Measurements from ENCODE around the gene KREMEN1.

KREMEN1 gene

DNA sequence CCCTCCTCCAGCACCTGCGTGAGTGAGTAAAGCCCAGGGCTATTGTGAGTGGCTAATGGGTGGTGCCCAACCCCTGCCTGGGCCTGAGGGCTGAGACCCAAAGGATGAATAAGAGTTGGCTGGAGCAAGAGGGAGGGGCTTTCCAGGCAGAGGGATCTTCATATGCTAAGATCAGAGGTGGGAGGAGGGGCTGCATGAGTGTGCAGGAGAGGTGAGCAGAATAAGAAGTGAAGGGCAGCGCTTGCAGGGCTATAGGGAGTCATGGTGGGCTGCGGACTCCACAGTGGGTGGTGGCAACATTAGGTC lies 136.7 kb downstream of the KREMEN1 start:
- DNase-seq, result no peak

DNA sequence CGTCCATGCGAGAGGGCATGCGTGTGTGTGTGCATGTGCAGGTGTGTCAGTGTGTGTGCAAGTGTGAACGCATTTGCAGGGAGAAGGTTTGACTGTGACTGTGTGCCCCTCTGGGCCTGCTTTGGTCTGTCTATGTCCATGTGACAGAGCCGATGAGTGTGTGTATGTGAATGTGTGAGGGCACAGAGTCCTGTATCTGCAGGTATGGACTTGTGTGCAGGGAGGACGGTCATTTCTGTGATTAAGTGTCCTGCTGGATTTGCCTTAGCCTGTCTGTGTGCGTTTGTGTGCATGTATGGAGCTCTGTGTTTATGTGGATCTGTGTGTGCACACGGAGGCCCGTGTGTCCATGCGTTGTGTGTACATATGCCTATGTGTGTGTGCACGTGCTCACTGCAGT lies 138.2 kb downstream of the KREMEN1 start:
- no peak for DNase-seq

DNA sequence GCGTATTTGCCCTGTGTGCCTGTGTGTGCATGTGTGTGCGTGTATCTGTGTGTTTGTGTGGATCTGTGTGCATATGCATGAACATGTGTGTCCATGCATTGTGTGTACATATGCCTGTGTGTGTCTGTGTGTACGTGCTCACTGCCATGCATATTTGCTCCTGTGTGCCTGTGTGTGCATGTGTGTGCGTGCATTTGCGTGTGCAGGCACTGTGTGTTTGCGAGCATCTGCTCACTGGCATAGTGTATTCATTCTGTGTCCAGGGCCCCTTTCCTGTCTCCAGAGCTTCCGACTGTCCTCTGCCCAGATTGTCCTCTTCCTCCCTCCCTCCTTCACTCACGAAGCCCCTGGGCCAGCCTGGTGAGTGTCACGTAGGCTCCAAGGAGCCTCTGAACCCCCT lies 138.6 kb downstream of the KREMEN1 start:
- DNase-seq, result no peak

DNA sequence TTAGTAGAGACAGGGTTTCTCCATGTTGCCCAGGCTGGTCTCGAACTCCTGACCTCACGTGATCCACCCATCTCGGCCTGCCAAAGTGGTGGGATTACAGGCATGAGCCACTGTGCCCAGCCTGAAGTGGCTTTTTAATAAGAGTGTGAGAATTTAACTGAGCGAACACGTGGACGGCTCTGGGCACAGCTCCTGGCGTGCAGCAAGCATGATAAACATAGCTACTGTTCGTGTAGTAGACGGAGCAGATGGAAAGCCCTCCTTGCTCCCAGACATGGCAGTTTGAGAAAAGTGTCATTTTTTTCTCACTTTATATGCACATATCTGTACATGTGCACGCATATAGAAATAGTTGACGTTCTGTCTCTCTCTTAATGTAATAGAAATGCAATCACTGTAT lies 139.9 kb downstream of the KREMEN1 start:
- DNase-seq, result no peak

DNA sequence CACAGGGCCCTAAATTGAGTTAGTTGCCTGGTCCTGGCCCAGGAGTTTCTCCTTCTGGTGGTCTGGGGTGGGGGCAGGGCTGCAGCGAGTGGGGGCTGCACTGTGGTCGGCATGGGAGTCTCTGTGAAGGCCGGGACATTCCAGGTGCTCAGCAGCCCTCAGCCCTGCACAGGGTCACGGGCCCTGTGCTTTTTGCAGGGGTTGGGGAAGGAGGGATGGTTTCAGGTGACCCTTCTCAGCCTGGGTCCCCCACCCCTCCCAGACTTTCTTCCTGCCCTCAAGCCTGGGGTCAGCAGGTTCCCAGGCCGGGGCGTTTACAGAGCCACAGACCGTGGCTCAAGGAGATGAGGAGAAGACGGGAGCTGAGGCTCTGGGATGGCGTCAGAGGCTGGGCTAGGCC lies 140.7 kb downstream of the KREMEN1 start:
- no peak for DNase-seq

DNA sequence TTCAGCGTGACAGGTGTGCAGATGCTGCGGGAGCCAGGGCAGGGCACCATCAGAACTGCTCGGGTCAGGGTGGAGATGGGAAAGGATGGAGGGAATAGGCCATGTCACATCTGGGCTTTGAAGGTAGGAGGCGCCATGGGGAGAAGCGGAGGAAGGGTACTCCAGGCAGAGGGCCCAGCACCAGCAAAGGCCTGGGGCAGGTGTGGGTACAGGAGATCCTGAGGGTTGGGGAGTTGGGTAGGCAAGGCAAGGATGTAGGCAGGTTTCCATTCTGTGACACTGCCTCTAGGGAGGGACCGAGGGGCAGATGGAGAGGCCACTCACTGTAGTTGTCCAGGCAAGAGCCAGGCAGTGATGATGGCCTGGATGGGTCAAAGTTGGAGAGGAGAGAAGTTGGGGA lies 141.4 kb downstream of the KREMEN1 start:
- DNase-seq, result no peak

DNA sequence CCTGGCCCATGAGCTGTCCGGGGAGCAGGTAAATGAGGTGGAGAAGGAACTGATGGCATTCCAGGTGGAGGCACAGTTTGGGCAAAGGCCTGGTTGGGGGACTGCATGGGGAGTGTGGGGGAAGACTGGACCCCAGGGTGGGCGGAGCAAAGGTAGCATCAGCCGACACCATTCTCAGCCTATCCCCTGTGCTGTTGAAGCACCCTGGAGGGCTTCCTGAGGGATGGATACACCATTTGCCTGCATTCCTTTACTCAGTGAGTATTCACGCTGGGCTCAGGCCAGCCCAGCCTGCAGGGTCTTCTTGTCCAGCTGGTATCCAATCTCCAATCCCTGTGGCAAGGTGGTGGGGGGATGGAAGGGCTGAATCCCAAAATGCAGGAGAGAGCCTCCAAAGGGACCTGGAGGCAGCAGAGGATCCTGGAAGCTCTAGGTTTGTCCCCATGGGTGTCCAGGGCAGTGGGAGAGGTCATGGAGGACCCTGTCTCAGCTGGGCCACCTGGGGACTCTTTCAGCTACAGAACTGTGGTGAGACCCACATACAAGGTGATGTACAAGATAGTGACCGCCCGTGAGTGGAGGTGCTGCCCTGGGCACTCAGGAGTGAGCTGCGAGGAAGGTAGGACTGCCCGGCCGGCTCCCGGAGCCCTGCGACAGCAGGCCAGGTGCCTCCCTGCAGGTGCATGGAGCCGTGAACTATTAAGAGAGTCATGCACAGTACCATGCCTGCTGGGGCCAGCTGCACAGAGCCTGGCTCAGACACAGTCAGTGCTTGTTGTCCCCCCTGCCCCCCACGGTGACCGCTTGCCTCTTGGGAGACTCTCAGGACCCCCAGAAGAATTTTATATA lies 142.4 kb downstream of the KREMEN1 start:
- no peak for DNase-seq

DNA sequence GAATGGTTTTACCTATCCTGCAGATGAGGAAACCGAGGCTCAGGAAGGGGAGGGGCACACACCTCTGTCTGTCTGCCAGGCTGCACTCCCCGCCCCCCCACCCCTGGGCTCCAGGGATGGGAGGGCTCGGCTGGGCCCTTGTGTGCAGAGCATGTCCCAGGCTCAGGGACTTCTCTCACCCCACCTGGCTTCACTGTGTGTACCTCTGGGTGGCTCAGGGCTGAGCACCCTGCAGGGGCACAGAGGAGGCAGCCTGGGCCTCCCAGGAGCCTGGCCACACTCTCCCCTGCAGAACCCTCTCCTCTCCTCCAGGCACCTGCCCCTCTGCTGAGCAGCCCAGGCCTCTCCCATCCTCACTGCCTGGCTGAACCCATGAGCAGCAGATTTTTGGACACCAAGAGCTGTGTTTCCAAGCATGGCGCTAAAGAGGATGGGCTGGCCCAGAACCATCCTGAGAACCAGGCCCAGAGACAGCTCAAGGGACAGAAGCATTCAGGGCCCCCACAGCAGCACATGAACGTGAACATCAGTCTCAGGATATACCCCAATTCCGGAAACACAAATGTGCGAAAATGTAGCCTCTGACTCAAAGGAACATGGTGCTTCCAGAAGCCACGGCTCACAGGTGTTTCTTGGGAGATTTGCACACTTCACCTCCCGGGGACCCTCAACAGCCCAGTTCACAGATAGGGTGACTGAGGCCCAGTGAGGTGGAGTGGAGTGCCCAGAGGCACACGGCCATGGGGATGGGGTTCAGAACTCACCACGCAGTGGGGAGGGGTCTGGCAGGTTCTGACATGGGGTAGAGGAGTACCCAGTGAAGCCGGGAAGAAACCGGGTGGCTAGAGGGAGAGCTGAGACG lies 143.4 kb downstream of the KREMEN1 start:
- DNase-seq, result no peak

DNA sequence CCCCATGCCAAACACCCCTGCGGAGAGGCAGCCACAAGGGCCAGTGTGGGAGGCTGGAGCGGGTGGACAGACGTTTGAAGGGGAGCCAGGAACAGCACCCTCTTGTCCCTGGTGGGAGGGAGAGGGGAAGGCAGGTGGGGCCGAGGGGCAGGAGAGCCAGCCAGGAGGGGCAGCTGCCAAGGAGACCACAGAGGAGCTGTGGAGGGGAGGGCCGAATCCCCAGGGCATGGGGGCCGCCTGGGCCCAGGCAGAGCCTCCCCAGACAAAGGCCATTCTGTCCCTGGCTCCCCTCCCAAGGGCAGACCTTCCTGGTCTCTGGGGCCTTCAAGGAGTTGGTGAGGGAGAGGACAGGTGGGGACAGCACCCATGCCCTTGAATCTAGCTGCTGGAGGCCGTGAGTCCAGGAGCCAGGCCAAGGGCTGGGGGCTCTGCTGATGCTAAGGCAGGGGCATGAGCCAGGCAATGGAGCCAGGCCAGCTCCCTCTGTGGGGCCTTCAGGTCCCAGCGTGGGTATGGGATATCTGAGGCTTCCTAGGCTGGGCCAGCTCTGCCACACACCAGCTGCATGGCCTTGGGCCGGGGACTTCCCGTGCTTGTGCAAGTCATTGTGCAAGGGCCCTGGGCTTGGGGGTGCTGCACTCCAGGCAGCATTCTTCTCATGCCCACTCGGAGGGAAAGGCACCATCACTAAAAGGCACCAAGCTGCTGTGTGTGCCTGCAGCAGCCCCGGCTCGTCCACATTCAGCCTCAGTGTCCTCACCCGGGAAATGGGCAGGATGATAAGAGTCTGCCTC lies 144.2 kb downstream of the KREMEN1 start:
- no peak for DNase-seq

All from CD4-positive, alpha-beta T cell treated with Interferon alpha-2 for 1 hour (primary cell).